HG02981 (cell line): Measurements from ENCODE around the gene ZNF526.

Experiments used
- ATAC-seq: cut with Tn5 transposase; IDR thresholded peaks from one replicate; pipeline ENCODE4 v1.9.1; 2021; ENCODE audit warnings: mild to moderate bottlenecking, moderate library complexity; ENCODE audit not compliant: unreplicated experiment

Gene ZNF526

GRCh38 chr19:42220751-42221097, 612 bp downstream of the ZNF526 start:
- no peak for ATAC-seq

- ATAC-seq: no peak
These were observed 5.0 kb downstream of the ZNF526 start for GRCh38 chr19:42224940-42225717.

- no peak for ATAC-seq
These were observed 5.7 kb downstream of the ZNF526 start for GRCh38 chr19:42225718-42226292.

GRCh38 chr19:42226886-42227285, 6.8 kb downstream of the ZNF526 start:
- no peak for ATAC-seq

- ATAC-seq: no peak
These were observed 8.5 kb downstream of the ZNF526 start for GRCh38 chr19:42228641-42229040.

GRCh38 chr19:42229301-42229854, 9.3 kb downstream of the ZNF526 start:
- no peak for ATAC-seq

- ATAC-seq: no peak
These were observed 9.8 kb downstream of the ZNF526 start for GRCh38 chr19:42229855-42230351.

GRCh38 chr19:42230571-42230970, 10.5 kb downstream of the ZNF526 start:
- no peak for ATAC-seq

GRCh38 chr19:42232435-42232834, 12.3 kb downstream of the ZNF526 start:
- no peak for ATAC-seq

GRCh38 chr19:42233106-42233505, 13.0 kb downstream of the ZNF526 start:
- no peak for ATAC-seq

- ATAC-seq: no peak
These were observed 13.7 kb downstream of the ZNF526 start for GRCh38 chr19:42233678-42234292.

- no peak for ATAC-seq
These were observed 14.3 kb downstream of the ZNF526 start for GRCh38 chr19:42234364-42234763.

GRCh38 chr19:42235181-42235580, 15.1 kb downstream of the ZNF526 start:
- ATAC-seq: no peak

- ATAC-seq: no peak
These were observed 19.6 kb downstream of the ZNF526 start for GRCh38 chr19:42239544-42240220.

- no peak for ATAC-seq
These were observed 21.2 kb downstream of the ZNF526 start for GRCh38 chr19:42241279-42241678.

- ATAC-seq: no peak
These were observed 22.0 kb downstream of the ZNF526 start for GRCh38 chr19:42242069-42242511.

GRCh38 chr19:42242512-42243409, 22.6 kb downstream of the ZNF526 start, which contains the start of gene GSK3A:
TSS of gene GSK3A (minus strand) at chr19:42242602. CDS start at chr19:42242465, 137 bp downstream.
- peak; percentile 63 for ATAC-seq

- ATAC-seq: peak; percentile 42
These were observed 24.5 kb downstream of the ZNF526 start for GRCh38 chr19:42244347-42245220.

GRCh38 chr19:42245231-42245630, 25.1 kb downstream of the ZNF526 start:
- ATAC-seq: no peak
